ENCODE results near the gene CTAG1B.

- TF ChIP-seq, protein P1, sequence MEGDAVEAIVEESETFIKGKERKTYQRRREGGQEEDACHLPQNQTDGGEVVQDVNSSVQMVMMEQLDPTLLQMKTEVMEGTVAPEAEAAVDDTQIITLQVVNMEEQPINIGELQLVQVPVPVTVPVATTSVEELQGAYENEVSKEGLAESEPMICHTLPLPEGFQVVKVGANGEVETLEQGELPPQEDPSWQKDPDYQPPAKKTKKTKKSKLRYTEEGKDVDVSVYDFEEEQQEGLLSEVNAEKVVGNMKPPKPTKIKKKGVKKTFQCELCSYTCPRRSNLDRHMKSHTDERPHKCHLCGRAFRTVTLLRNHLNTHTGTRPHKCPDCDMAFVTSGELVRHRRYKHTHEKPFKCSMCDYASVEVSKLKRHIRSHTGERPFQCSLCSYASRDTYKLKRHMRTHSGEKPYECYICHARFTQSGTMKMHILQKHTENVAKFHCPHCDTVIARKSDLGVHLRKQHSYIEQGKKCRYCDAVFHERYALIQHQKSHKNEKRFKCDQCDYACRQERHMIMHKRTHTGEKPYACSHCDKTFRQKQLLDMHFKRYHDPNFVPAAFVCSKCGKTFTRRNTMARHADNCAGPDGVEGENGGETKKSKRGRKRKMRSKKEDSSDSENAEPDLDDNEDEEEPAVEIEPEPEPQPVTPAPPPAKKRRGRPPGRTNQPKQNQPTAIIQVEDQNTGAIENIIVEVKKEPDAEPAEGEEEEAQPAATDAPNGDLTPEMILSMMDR (IDR thresholded peaks at IDR 0.05; ENCODE audit: low read length), result no peak
- no peak for TF ChIP-seq EZH2 (IDR thresholded peaks at IDR 0.05; ENCODE audit: borderline replicate concordance, low read length)
Observed at GRCh38 chrX:154657226-154657805, 38.2 kb upstream of the CTAG1B start.

All from OCI-LY1 (cell line).